GM21576 (cell line): ENCODE data around the gene TNS4.

ENCODE experiments used
- ATAC-seq: cut with Tn5 transposase; IDR thresholded peaks from one replicate; pipeline ENCODE4 v1.9.1; 2021; ENCODE audit warnings: mild to moderate bottlenecking, moderate library complexity; ENCODE audit not compliant: unreplicated experiment

The TNS4 gene

DNA sequence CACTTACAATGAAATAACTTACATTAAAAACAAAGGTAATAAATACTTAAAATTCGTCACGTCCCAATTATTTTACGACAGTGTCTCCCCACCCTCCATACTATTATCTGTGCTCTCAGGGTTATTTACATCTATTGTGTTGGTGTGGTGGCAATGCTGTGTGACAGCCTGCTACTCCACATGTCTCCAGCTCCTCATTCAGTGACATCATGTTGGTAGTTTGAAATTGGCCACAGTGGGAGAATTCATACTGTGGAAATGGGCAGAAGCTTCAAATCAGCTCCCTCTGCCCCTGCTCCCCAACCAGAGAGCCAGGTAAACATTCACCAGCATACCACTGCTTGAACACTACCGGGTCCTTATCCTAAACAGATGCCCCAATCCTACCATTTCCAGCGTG lies 6.3 kb downstream of the TNS4 start:
- ATAC-seq = no peak

DNA sequence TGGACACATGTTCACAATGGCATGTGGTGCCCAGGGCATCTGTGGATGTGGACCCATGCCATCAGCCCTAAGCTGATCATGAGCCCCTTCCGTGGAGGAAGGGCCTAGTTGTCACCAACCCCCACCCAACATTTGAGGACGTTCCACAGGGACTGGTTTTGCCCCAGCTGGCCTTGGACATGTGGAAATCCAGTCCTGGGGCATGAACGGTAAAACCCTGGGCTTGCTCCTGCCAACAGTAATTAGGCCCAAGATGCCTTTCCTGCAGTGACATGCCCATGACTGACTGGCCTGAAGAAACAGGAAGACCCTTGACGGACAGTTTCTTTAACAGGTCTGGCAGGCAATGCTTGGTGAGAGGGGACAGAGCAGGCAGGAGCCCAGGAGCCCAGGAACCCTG lies 7.7 kb downstream of the TNS4 start:
- ATAC-seq = no peak

DNA sequence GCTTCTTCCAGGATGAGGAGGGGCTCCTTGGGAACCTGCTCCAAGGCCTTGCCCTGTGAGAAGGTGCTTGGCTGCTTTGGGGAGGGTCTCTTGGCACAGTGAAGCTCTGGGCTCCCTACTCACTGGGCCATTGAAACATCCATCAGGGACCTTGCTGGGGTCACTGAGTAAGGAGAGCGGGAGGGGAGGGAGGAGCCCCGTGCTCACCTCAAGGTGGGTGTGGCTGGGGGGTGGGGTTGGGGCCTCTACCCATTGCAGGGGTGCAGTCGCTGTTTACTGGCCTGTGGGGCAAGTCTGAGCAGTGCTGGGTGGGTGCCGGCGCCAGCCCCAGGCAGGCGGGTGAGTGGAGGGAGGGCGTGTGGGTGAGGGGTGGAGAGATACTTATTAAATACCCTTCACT lies 9.9 kb downstream of the TNS4 start:
- no peak for ATAC-seq

DNA sequence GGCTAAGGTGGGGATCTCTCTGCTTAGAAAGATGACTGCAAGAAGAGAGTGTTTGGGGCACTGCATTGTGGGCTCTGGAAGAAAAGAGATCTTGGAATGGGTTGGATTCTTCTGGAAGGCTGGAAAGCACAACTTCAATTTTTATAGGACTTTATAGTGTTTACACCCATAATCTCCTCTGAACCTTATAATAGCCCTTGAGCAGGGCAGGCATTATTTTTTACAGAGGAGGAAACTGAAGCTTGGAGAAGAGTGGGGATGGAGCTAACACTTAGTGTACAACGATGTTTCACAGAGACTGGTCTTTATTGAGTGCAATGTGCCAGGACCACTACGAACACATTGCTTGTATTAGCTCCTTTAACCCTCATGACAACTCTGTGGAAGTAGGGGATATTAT lies 10.4 kb downstream of the TNS4 start:
- no peak for ATAC-seq

GRCh38 chr17:40490289-40490853 lies 11.1 kb downstream of the TNS4 start:
- ATAC-seq = no peak

GRCh38 chr17:40487371-40488020 lies 13.9 kb downstream of the TNS4 start:
- no peak for ATAC-seq

DNA sequence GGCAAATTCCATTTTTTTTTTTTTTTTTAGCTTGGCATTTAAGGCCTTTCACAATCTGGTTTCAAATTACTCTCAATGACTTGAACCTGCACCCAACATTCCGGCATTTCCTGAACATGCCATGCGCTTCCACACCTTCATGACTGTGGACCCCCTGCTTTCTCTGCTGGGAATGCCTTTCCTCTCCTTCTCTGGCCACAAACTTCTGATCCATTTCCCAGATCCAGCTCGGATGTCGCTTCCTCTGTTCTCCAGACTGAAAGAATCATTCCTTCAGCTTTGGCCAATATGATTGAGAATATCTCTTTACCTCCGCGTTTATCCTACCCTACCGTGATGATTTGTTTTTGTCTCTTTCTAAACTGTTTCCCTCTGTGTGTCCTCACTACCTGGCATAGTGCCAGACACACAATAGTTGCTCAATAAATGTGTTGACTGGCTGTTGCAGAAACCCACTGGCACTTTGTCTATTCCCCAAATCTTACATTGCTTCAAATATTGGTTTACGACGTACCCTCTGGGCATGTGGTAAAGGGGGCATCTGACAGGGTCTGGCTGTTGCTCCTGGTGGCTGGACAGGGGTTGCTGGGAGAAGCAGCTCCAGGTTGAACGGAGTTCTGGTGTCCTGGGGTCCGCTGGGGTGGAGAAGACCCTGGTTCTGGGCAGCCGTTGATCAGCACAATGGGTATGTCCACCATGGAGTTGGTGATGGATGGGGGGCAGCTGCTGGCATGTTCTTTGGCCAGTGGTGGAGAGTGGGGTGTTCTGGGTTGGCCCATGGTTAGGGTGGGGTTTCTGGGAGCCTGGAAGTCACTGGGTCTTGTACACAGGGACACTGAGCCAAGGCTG lies 14.7 kb downstream of the TNS4 start:
- ATAC-seq = no peak

DNA sequence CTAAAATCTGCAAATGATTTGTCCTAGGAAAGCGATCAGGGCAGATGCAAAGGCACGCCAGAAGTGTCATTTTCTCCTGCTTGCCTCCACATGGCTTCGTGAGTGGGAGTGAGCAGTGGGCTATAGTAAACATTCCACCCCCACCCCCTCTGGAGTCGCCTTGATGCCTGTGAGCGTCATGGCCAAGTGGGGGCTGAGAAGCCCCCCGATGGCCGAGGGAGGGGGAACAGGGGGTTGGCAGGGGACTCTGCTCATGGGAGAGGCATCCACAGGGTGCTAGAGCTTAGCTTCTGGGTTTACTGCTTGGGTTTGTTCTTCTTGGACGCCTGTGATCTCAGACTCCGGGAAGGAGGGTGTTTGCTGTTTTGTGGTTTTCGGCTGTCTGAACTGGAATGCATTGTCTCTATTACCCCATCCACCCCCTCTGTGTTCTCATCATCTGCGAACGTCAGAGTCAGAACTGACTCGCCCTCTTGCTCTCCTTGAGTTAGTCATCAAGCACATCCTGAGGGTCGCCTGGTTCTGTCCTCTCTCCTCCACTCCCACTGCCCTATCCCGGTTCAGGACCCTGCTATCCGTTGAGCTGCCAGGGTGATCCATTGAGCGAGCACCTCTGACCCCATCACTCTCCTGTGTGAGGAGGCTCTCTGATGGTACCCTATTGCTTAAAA lies 15.4 kb downstream of the TNS4 start:
- no peak for ATAC-seq

GRCh38 chr17:40484973-40485530 lies 16.4 kb downstream of the TNS4 start:
- ATAC-seq = no peak

DNA sequence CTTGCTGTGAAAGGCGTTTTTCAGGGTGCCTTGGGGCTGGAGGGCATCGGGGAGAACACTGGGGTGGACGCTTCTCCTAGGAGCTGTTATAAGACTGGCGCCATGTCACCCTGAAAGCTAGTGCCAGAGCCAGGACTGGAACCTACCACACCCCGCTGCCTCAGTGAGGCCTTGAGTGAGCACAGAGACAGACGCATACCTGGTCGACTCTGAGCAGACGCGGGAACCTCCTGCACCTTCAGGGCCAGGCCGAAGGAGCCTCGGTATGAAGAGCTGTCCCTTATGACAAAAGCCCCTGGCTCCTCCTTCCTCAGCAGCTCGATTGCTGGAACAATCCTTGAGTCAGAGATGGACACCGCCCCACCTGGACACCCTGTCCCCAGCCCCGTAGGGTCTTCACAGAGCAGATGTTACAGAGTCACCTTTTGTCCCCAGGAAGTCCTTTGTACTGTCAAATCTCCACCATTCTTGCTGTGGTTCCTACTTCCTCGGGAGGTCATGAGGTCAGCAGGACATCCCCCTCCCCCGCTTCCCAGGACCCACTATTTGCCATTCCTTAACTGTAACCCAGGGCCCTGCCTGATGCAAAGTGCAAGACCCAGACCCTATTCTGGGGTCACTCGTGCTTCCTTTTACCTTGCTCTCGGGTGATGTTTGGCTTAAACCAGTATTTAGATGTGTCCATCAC lies 17.0 kb downstream of the TNS4 start:
- ATAC-seq = no peak

DNA sequence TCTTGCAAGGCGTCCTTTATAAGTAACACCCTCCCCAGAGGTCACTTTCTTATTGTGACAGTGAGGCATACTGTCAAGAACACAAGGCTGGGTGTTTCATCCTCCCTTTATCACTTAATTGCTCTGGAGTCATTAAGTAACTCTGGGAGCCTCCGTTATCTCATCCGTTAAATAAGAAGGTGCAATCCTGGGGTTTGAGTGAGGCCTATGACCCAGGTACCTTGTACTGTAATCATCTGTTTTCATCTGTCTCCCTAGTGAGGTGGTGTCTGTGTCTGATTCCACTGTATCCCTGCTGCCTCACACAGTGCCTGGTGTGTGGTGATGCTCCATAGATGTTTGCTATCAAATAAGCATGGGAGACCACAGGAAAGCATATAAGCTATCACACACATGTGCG lies 17.7 kb downstream of the TNS4 start:
- ATAC-seq = no peak

GRCh38 chr17:40482722-40483121 lies 18.7 kb downstream of the TNS4 start:
- ATAC-seq = no peak

DNA sequence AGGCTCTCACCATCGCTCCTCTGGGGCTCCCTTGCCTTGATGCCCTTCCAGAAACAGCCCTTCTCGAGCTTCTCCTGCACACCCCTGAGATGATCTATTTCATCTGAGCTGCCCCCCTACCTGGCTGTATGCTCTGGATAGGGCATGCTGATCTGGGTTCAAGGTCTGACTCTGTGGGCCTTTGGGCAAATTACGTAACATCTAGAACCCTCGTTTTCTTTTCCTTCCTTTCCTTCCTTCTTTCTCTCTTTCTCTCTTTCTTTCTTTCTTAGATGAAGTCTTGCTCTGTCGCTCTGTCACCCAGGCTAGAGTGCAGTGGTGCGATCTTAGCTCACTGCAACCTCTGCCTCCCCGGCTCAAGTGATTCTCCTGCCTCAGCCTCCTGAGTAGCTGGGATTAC lies 20.3 kb downstream of the TNS4 start:
- ATAC-seq = no peak

GRCh38 chr17:40480501-40481003 lies 20.9 kb downstream of the TNS4 start:
- ATAC-seq = no peak

DNA sequence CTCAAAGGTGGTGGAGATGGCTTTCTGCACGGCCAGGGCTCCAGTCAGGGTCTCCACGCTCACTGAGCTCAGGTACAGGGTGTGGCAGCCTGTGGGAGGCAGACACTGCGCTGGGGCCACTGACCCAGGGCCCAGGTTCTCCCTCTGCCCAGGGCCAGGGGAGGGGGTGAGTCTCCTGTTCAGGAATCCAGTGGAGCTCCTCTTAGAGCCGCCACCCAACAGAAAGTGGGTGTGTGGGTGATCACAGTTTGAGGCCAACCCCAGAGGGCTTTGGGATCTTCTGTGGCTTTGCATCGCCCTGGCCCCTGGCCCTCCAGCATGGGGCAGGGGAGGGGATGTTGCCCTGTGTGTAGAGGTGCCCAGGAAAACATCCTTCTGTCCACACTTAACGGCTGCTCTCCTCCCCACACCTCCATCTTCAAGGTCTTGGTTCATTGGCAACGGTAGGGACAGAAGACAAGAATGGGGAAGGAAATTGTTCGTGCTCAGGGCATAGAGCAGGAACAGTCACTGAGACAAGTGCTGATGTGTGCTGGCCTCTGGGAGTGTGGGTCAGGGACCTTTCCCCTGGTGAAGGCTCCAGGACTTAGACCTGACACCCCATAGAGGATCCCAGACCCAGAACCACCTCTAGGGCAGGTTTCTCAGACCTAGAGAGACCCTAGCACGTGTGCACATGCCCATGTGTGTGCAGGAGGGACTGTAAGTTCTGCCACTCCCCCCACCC lies 21.5 kb downstream of the TNS4 start:
- no peak for ATAC-seq

GRCh38 chr17:40478486-40478885 lies 22.9 kb downstream of the TNS4 start:
- ATAC-seq = no peak

DNA sequence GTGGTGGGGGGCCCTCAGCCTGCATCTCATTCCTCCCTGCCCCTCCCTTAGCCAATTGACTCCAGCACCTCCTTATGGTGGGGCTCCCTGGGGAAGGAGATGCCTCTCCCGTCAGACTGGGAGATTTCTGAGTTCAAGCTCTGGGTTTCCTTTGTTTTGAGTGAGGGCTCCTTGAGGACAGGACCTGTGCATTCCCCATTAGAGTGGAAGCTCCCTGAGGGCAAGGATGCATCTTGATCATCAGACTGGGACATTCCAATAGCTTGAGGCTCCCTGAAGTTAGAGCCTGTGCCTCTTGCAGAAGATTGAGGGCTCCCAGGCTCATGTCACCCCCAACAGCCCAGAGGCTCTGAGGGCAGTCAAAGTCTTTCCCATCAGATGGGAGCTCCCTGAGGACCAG lies 23.6 kb downstream of the TNS4 start:
- no peak for ATAC-seq

- ATAC-seq = no peak
These were observed 26.1 kb downstream of the TNS4 start for GRCh38 chr17:40475234-40475908.

DNA sequence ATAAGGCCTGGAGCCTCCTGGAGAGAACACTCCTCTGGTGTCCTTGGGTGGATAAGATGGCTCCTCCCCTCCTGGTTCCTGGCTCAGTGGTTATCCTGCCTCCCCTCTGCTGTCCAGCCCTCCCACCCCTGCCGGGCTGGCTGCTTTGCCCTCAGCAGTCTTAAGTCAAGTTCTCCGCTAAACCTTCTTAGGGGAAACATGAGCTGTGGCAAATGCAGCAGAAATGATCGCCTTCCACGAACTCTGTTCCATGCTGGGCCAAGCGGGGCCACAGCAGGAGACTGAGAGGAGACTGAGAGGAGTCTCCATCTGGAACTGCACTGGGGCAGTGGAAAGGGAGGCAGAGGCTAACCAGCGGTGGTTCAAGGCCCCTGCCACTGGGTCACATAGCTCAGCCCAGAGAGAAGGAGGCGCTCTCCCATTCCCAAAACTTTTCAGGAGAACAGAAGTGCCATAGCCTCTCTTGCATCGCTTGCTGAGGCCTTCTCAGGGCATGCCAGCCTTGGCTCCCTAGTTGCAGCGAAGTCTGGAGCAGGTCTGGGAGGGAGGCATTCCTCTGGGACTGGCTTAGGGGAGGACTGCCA lies 26.9 kb downstream of the TNS4 start:
- ATAC-seq = no peak
